GM12878 (cell line): Measurements from ENCODE around the gene ZFP37. TPM values are rescaled to one million over a fixed set of nuclear protein-coding genes. Genes with fewer than 3 reads are reported as not detected.

Experiments used
- polyA plus RNA-seq, 11 experiments: library from polyadenylated mRNA; depleted of rRNA in 4 of 11; unstranded in 6 of 11; stranded (reverse) in 5 of 11; fragments of >200 nt; fragmentation: Nextera tagmentation in 4 of 11; fragmentation: Illumina TruSeq in 1 of 11; extraction: Ambion mirVana in 4 of 11; extraction: Trizol in 1 of 11; gene quantifications; 1 replicate in 1 of 11; 2 replicates in 10 of 11; pipeline versions ENCODE4 v1.2.1 to v1.2.3, GENCODE V29; 2011 to 2016; ENCODE audit warnings: inconsistent platforms in 2 of 11, missing spikeins in 2 of 11, low read depth in 1 of 11
- total RNA-seq, 4 experiments: library from RNA; depleted of rRNA in 3 of 4; stranded (reverse); fragments of >200 nt in 3 of 4; fragmentation: Illumina TruSeq in 1 of 4; extraction: Trizol in 1 of 4; gene quantifications; 2 replicates each; pipeline versions ENCODE4 v1.2.1 to v1.2.3, GENCODE V29; 2013 to 2021

The ZFP37 gene
- total and polyA plus RNA-seq, 10 of the 15 experiments (the other 5 are each of a cell fraction or from before 2014, with no cell fraction given) = 0.47 to 1.7 (median 1.4) TPM; not detected in 1

Other genes with a start within 250 kb of the ZFP37 start
Only the 7 nearest of the 8 such genes appear.
- gene SLC46A2, start 165.8 kb downstream of the ZFP37 start, total RNA-seq (2014; rRNA removed) = not detected in 2 replicates
- gene SLC46A2, start 165.8 kb downstream of the ZFP37 start, total RNA-seq (2014; rRNA removed; fragmentation: Illumina TruSeq; extraction: Trizol) = not detected in 2 replicates
- gene SLC46A2, start 165.8 kb downstream of the ZFP37 start, total RNA-seq (2021) = not detected in 2 replicates
- not detected in 2 replicates for gene SLC46A2, start 165.8 kb downstream of the ZFP37 start, polyA plus RNA-seq (2011; rRNA removed)
- gene SLC46A2, start 165.8 kb downstream of the ZFP37 start, polyA plus RNA-seq (2014; fragmentation: Illumina TruSeq; extraction: Trizol) = not detected in 2 replicates
- not detected for gene SLC46A2, start 165.8 kb downstream of the ZFP37 start, polyA plus RNA-seq (2014; fragmentation: Nextera tagmentation; extraction: Ambion mirVana)
- not detected in 2 replicates for gene SLC46A2, start 165.8 kb downstream of the ZFP37 start, polyA plus RNA-seq (2014; rRNA removed)
- gene SLC46A2, start 165.8 kb downstream of the ZFP37 start, polyA plus RNA-seq (2016; fragmentation: Nextera tagmentation; extraction: Ambion mirVana) = not detected
- 0.27 and 0.34 TPM in 2 replicates for gene ZNF883, start 44.5 kb downstream of the ZFP37 start, total RNA-seq (2014; rRNA removed)
- 0.18 and 0.55 TPM in 2 replicates for gene ZNF883, start 44.5 kb downstream of the ZFP37 start, total RNA-seq (2014; rRNA removed; fragmentation: Illumina TruSeq; extraction: Trizol)
- 0.18 TPM in 1 of 2 replicates, not detected in the other for gene ZNF883, start 44.5 kb downstream of the ZFP37 start, total RNA-seq (2021)
- 0.10 and 0.27 TPM in 2 replicates for gene ZNF883, start 44.5 kb downstream of the ZFP37 start, polyA plus RNA-seq (2011; rRNA removed)
- 0.43 and 1.2 TPM in 2 replicates for gene ZNF883, start 44.5 kb downstream of the ZFP37 start, polyA plus RNA-seq (2014; fragmentation: Illumina TruSeq; extraction: Trizol)
- under 1 TPM; 0.20 to 0.72 TPM for gene ZNF883, start 44.5 kb downstream of the ZFP37 start, polyA plus RNA-seq (2014; fragmentation: Nextera tagmentation; extraction: Ambion mirVana)
- gene ZNF883, start 44.5 kb downstream of the ZFP37 start, polyA plus RNA-seq (2014; rRNA removed) = 0.31 and 0.33 TPM in 2 replicates
- gene ZNF883, start 44.5 kb downstream of the ZFP37 start, polyA plus RNA-seq (2016; fragmentation: Nextera tagmentation; extraction: Ambion mirVana) = under 1 TPM; 0.21 to 0.29 TPM
- 0.40 and 1.2 TPM in 2 replicates for gene SLC31A2, start 94.3 kb upstream of the ZFP37 start, total RNA-seq (2014; rRNA removed)
- gene SLC31A2, start 94.3 kb upstream of the ZFP37 start, total RNA-seq (2014; rRNA removed; fragmentation: Illumina TruSeq; extraction: Trizol) = 0.64 and 0.89 TPM in 2 replicates
- gene SLC31A2, start 94.3 kb upstream of the ZFP37 start, total RNA-seq (2021) = 0.74 and 0.97 TPM in 2 replicates
- gene SLC31A2, start 94.3 kb upstream of the ZFP37 start, polyA plus RNA-seq (2011; rRNA removed) = 0.86 and 1.1 TPM in 2 replicates
- 1.1 and 1.3 TPM in 2 replicates for gene SLC31A2, start 94.3 kb upstream of the ZFP37 start, polyA plus RNA-seq (2014; fragmentation: Illumina TruSeq; extraction: Trizol)
- gene SLC31A2, start 94.3 kb upstream of the ZFP37 start, polyA plus RNA-seq (2014; fragmentation: Nextera tagmentation; extraction: Ambion mirVana) = 1 to 10 TPM in 1 of 2 experiments, under 1 TPM in 1; 0.09 to 1.0 TPM
- gene SLC31A2, start 94.3 kb upstream of the ZFP37 start, polyA plus RNA-seq (2014; rRNA removed) = 0.60 and 0.64 TPM in 2 replicates
- gene SLC31A2, start 94.3 kb upstream of the ZFP37 start, polyA plus RNA-seq (2016; fragmentation: Nextera tagmentation; extraction: Ambion mirVana) = 1 to 10 TPM in 1 of 2 experiments, under 1 TPM in 1; 0.79 to 1.9 TPM
- 21.7 and 22.8 TPM in 2 replicates for gene FKBP15, start 164.6 kb upstream of the ZFP37 start, total RNA-seq (2014; rRNA removed)
- gene FKBP15, start 164.6 kb upstream of the ZFP37 start, total RNA-seq (2014; rRNA removed; fragmentation: Illumina TruSeq; extraction: Trizol) = 20.1 and 20.4 TPM in 2 replicates
- gene FKBP15, start 164.6 kb upstream of the ZFP37 start, total RNA-seq (2021) = 22.1 and 26.6 TPM in 2 replicates
- 43.0 and 53.4 TPM in 2 replicates for gene FKBP15, start 164.6 kb upstream of the ZFP37 start, polyA plus RNA-seq (2011; rRNA removed)
- 25.6 and 26.7 TPM in 2 replicates for gene FKBP15, start 164.6 kb upstream of the ZFP37 start, polyA plus RNA-seq (2014; fragmentation: Illumina TruSeq; extraction: Trizol)
- gene FKBP15, start 164.6 kb upstream of the ZFP37 start, polyA plus RNA-seq (2014; fragmentation: Nextera tagmentation; extraction: Ambion mirVana) = 1 to 10 TPM; 5.0 to 8.2 TPM
- gene FKBP15, start 164.6 kb upstream of the ZFP37 start, polyA plus RNA-seq (2014; rRNA removed) = 18.8 and 20.5 TPM in 2 replicates
- 10 to 100 TPM; 21.1 to 21.3 TPM for gene FKBP15, start 164.6 kb upstream of the ZFP37 start, polyA plus RNA-seq (2016; fragmentation: Nextera tagmentation; extraction: Ambion mirVana)
- gene SLC31A1, start 164.8 kb upstream of the ZFP37 start, total RNA-seq (2014; rRNA removed) = 8.9 and 9.4 TPM in 2 replicates
- gene SLC31A1, start 164.8 kb upstream of the ZFP37 start, total RNA-seq (2014; rRNA removed; fragmentation: Illumina TruSeq; extraction: Trizol) = 12.4 and 12.6 TPM in 2 replicates
- 11.5 and 12.0 TPM in 2 replicates for gene SLC31A1, start 164.8 kb upstream of the ZFP37 start, total RNA-seq (2021)
- 16.2 and 17.6 TPM in 2 replicates for gene SLC31A1, start 164.8 kb upstream of the ZFP37 start, polyA plus RNA-seq (2011; rRNA removed)
- 16.0 and 18.4 TPM in 2 replicates for gene SLC31A1, start 164.8 kb upstream of the ZFP37 start, polyA plus RNA-seq (2014; fragmentation: Illumina TruSeq; extraction: Trizol)
- gene SLC31A1, start 164.8 kb upstream of the ZFP37 start, polyA plus RNA-seq (2014; fragmentation: Nextera tagmentation; extraction: Ambion mirVana) = 10 to 100 TPM in 1 of 2 experiments, 1 to 10 TPM in 1; 7.3 to 10.0 TPM
- gene SLC31A1, start 164.8 kb upstream of the ZFP37 start, polyA plus RNA-seq (2014; rRNA removed) = 10.0 and 10.7 TPM in 2 replicates
- gene SLC31A1, start 164.8 kb upstream of the ZFP37 start, polyA plus RNA-seq (2016; fragmentation: Nextera tagmentation; extraction: Ambion mirVana) = 10 to 100 TPM in 1 of 2 experiments, 1 to 10 TPM in 1; 9.4 to 11.0 TPM
- gene CDC26, start 218.8 kb upstream of the ZFP37 start, total RNA-seq (2014; rRNA removed) = 32.1 and 33.7 TPM in 2 replicates
- 55.1 and 56.9 TPM in 2 replicates for gene CDC26, start 218.8 kb upstream of the ZFP37 start, total RNA-seq (2014; rRNA removed; fragmentation: Illumina TruSeq; extraction: Trizol)
- 28.2 and 28.9 TPM in 2 replicates for gene CDC26, start 218.8 kb upstream of the ZFP37 start, total RNA-seq (2021)
- gene CDC26, start 218.8 kb upstream of the ZFP37 start, polyA plus RNA-seq (2011; rRNA removed) = 46.2 and 60.9 TPM in 2 replicates
- gene CDC26, start 218.8 kb upstream of the ZFP37 start, polyA plus RNA-seq (2014; fragmentation: Illumina TruSeq; extraction: Trizol) = 66.1 and 81.1 TPM in 2 replicates
- gene CDC26, start 218.8 kb upstream of the ZFP37 start, polyA plus RNA-seq (2014; fragmentation: Nextera tagmentation; extraction: Ambion mirVana) = 100 to 1,000 TPM; 140 to 156 TPM
- 33.2 and 44.8 TPM in 2 replicates for gene CDC26, start 218.8 kb upstream of the ZFP37 start, polyA plus RNA-seq (2014; rRNA removed)
- 100 to 1,000 TPM in 1 of 2 experiments, 10 to 100 TPM in 1; 97.4 to 102 TPM for gene CDC26, start 218.8 kb upstream of the ZFP37 start, polyA plus RNA-seq (2016; fragmentation: Nextera tagmentation; extraction: Ambion mirVana)
- 39.5 and 43.3 TPM in 2 replicates for gene PRPF4, start 218.9 kb upstream of the ZFP37 start, total RNA-seq (2014; rRNA removed)
- gene PRPF4, start 218.9 kb upstream of the ZFP37 start, total RNA-seq (2014; rRNA removed; fragmentation: Illumina TruSeq; extraction: Trizol) = 38.4 and 39.0 TPM in 2 replicates
- 28.6 and 31.7 TPM in 2 replicates for gene PRPF4, start 218.9 kb upstream of the ZFP37 start, total RNA-seq (2021)
- gene PRPF4, start 218.9 kb upstream of the ZFP37 start, polyA plus RNA-seq (2011; rRNA removed) = 18.0 and 28.4 TPM in 2 replicates
- 43.5 and 49.9 TPM in 2 replicates for gene PRPF4, start 218.9 kb upstream of the ZFP37 start, polyA plus RNA-seq (2014; fragmentation: Illumina TruSeq; extraction: Trizol)
- 10 to 100 TPM; 23.0 to 43.5 TPM for gene PRPF4, start 218.9 kb upstream of the ZFP37 start, polyA plus RNA-seq (2014; fragmentation: Nextera tagmentation; extraction: Ambion mirVana)
- 26.3 and 31.2 TPM in 2 replicates for gene PRPF4, start 218.9 kb upstream of the ZFP37 start, polyA plus RNA-seq (2014; rRNA removed)
- gene PRPF4, start 218.9 kb upstream of the ZFP37 start, polyA plus RNA-seq (2016; fragmentation: Nextera tagmentation; extraction: Ambion mirVana) = 10 to 100 TPM; 46.7 to 48.1 TPM